Endometrial microvascular endothelial cells (primary cell): ENCODE data around the gene PKHD1. TPM values are rescaled to one million over a fixed set of nuclear protein-coding genes. Genes with fewer than 3 reads are reported as not detected.
"Not testable (repeated sequence)": the region's sequence is repeated elsewhere in the genome, so short reads cannot be mapped to it uniquely, and the experiment has no call there.

Experiments
- in situ Hi-C: cut with HindIII; loops from 2 replicates; pipeline ENCODE4 v1.10.0; 2017; ENCODE audit warnings: low sequenced_read_pairs, low pct_unique_long_range_greater_than_20kb; ENCODE audit errors: inconsistent ontology term
- total RNA-seq: library from RNA; depleted of rRNA; stranded (reverse); fragments of >200 nt; gene quantifications from one replicate; pipeline ENCODE4 v1.2.3, GENCODE V29; 2015; ENCODE audit errors: inconsistent ontology term

The PKHD1 gene
- total RNA-seq, 1 donor from 2014 or later: not detected

DNA sequence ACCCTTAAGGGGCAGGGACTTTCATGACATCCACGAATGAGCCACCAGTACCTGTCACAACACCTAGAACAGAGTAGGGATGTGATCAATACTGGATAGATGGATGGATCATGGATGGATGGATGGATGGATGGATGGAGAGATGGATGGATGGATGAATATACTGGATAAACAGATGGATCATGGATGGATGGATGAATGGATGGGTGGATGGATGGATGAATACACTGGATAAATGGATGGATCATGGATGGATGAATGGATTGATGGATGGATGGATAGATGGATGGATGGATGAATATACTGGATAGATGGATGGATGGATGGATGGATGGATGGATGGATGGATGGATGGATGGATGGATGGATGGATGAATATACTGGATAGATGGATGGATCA is 73.0 kb downstream of the PKHD1 start:
- in situ Hi-C loops: no loop called here

DNA sequence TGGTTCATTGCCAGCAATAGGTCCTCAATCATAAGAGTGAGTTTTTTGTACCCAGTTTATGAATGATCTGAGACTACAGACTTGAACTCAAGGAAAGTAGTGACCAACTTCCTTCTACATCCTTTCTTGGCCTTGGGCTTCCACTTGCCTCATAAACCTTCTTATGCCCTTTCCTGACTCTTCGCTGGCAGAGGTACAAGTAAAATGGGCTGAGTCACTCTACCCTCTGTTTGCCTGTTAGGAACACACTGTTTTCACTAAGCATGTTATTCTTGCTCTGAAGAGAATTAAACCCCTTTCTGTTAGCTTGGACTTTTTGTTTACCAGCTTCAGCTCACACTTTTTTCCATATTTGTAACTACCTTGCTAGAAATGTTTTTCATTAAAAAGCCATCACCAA is 74.4 kb downstream of the PKHD1 start:
- in situ Hi-C loops: no loop called here

DNA sequence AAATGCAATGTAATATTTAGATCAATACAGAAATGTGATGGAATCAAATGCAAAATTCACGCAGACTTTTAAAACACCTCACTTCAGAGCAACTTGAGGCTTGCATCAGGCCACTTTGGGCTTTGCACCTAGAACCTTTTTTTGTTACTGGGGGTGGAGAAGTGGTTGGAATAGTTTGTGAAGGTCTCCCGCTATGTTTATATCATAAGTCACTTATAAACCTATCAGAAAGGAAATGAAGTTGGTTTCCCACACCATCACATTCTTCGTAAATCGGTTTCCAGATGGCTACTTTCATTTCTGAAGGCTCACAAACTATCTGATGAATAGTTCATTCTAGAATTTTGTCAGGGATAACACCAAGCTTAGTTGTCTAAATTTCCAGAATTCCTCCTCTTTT is 74.8 kb downstream of the PKHD1 start:
- in situ Hi-C loops: no loop called here

DNA sequence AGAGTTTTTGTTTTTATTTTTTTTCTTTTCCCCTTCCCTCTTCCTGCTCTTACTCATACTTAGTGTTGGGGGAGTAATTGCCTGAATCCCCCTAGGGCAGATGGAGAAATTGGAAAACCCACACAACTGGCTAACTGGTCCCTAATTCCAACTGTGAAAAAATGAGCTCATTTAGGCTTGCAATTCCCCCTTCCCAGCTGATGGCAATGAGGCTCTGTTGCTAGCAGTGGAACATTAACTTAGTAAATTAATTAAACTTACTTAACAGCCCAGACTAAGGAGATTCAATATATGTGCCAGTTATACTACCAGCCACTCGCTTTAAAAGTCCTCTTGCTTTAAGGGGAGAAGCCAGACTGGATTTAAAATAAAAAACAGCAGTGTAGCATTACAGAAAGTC is 76.6 kb downstream of the PKHD1 start:
- in situ Hi-C loops: no loop called here

DNA sequence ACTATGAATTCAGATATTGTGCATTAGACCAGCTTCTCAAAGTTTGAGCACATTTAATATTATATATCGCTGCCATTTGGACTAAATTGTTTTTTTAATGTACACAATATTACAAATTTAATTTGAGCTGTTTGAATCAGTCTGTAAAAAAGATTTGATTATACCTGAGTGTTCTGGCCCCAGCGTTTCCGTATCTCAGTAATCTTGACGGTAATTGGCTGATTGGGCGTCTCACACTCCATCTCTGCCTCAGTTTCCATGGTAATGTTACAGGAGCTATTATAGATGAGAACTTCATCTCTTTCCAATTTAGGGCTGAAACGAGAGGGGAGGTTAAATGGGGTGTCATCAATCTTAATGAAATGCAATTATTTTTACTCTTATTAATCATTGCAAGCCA is 77.3 kb downstream of the PKHD1 start:
- in situ Hi-C loops: no loop called here

DNA sequence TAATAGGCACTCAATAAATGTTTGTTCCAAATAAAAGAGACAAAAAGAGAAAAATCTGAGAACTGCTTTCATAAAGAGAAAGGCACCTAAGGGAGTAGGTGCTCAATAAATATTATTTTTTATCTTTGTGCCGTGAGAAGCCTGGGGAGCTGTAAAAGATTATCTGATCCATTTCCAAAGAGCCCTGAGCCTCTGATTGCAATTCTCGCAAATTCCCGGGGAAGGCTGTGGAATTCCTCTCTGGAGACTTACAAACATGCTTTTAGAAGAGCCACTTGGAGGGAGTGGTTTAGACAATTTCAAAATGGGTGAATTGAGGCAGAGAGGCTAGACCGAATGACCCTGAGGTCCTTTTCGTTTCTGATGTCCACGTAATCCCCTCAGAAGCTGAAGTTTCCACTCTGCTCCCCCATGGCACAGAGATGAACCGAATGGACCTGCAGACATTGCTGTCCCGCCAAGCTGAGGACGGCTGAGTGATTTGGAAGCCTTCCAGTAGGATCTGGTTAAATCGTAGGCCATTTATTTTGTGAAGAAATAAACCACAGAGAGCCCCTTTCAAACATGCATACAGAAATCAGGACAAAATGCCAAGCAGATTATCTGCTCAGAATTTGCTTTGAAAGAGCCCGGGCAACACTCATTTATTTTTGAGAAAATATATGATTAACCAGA is 77.8 kb downstream of the PKHD1 start:
- in situ Hi-C loops: no loop called here

DNA sequence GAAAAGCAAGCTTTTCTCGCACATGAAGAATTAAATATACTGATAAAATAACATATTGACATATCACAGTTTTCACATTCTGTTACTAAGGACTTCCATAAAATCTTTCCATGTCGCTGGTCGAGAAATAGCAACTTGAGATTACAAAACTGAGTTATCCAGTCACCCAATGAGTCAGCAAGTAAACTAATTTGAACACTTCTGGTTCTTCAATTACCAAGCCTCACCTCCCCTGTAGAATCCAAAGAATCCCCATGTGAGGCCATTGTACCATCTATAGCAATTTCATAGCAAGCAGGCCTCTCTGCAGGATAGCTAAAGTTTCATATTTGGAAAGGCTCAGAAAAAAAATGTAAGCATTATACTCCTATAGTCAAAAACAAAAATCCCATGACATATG is 87.3 kb downstream of the PKHD1 start:
- in situ Hi-C loops: no loop called here

DNA sequence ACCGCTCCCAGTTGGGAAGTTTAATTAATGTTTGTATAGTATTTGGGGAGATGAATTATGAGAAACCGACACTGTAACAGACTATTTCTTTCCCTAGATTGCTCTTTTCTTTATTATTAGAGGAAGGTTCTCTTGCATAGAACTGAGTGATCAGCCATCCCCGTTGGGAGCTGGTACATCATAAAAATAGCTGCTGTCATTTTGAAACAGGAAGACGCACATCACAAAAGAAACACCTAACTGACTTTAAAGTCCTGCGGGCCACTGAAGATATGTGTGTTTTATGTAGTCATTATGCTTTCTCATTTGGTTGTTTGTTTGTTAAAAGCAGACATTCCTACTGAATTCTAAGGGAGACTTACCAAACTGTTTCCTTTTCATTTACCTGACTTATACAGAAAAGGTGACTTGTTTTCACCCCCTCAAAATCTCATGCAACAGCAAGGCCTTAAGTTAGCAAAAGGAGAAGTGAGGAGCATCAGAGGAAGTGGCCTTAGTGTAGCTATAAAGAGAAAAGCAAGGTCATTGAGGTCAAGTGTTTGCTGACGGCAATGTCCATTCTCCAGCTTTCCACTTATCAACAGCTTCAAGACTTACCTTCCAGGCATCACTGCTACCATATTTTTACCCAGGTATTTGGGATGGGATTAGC is 91.0 kb downstream of the PKHD1 start:
- in situ Hi-C loops: no loop called here

DNA sequence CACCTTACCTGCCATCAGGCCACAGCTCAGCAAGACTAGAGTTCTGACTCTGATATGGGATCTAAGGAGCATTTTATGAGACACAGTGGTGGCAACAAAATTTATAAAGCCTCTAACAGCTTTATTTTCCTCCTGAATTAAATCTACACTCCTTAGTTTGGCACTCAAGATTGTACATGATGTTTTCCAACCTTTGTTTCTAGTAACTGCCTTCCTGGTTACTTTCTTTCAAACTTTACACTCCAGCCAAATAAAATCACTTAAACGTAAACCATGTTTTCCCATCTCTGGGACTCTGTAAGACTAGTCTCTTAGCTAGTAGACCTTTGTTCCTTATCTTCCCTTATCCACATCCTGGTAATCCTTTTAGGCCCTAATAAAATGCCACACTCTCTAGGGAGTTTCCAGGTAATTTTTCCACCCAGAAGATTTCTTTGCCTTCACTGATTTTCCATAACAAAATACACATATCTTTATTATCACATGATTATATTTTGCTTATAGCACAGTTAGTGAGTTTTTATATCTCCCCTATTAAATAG is 92.1 kb downstream of the PKHD1 start:
- in situ Hi-C loops: no loop called here

DNA sequence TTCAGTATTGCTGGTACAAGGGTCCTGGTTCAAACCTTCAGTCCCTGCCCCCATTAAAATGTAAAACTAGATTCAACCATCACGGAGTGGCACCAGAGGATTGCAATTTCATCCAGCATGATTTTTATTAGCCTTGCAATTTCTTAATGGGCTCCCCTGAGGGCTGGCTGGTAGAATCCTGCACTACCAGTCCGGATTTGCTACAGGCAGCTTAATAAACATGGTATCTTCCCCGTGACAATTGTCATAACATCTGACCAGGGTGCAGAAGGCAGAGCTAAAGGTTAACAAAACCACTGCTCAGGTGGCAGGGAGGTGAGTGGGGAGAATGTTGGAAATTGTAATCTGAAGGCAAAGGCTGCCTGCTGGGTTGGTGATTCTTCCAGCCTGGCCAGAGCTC is 94.5 kb downstream of the PKHD1 start:
- in situ Hi-C loops: no loop called here

DNA sequence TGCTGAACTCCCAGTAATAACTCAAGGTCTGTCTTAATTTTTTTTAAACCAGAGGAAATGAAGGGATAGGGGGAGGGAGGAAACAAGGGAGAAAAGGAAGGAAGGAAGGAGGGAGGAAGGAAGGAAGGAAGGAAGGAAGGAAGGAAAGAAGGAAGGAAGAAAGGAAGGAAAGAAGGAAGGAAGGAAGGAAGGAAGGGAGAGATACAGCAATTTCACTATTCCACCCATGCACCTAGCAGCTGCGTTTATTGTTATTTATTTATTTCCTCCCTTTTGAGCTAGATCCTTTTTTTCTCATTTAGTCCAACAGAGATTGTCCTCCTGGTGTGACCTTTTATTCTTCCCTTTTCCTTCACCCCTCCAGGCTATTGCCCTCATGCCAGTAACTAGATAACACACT is 97.6 kb downstream of the PKHD1 start:
- in situ Hi-C loops: no loop called here

DNA sequence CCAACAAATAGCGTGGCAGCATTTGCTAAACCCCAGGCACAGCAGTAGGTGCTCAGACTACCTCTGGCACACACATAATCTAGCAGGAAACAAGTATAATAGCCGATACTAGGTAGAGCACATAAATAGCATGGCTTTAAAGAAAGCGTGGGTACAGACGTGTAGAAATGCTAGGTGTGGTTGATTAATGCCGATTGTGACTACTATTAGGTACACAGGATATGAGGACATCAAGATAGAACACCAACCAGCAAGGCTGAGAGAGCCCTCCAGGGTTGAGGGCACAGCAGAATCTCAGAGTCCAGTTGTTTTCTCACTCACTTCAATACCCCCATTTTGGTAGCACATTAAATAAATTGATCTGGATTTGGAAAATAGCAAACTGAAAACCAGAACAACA is 100.5 kb downstream of the PKHD1 start:
- in situ Hi-C loops: no loop called here

DNA sequence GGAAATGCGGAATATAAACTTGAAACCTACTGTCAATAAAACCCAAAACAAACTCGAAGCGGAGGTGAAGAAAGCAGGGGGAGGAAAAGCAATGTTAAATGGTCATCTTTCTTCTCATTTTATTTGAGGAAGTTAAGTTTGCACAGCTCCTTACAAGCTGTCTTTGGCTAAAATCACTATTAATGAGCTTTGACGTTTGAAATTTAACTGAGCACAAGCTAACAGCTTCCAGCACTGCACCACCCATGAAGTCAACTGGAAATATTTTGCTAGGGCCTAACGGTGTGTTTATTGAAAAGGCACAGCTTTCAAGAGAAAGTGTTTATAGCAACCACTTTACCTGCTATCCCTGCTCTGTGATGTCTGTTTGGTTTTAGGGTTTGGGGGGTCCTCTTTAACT is 103.8 kb downstream of the PKHD1 start:
- in situ Hi-C loops: no loop called here

DNA sequence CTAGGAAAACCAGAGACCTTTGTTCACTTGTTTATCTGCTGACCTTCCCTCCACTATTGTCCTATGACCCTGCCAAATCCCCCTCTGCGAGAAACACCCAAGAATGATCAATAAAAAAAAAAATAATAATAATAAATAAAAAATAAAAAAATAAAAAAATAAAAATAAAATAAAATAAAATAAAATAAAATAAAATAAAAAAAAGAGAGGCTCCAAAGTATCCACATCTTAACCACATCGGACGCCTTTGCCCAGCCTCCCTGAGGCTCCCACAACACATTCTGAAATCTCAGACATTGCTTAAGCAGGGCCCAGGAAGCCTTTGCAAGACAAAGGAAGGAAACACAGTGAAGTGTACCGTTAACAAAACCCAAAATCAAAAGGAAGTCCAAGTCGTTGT is 104.7 kb downstream of the PKHD1 start:
- in situ Hi-C loops: not testable (repeated sequence)

DNA sequence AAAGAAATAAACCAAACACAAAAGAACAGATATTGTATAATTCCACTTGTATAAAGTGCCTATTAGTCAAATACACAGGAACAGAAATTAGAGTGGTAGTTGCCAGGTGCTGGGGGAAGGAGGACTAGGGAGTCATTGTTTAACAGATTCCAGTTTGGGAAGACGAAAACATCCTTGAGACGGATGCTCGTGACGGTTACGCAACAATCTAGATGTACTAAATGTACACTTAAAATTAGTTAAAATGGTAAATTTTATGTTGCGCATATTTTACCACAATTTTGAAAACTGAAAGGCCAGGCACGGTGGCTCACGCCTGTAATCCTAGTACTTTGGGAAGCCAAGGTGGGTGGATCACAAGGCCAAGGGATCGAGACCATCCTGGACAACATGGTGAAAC is 111.0 kb downstream of the PKHD1 start:
- in situ Hi-C loops: no loop called here

DNA sequence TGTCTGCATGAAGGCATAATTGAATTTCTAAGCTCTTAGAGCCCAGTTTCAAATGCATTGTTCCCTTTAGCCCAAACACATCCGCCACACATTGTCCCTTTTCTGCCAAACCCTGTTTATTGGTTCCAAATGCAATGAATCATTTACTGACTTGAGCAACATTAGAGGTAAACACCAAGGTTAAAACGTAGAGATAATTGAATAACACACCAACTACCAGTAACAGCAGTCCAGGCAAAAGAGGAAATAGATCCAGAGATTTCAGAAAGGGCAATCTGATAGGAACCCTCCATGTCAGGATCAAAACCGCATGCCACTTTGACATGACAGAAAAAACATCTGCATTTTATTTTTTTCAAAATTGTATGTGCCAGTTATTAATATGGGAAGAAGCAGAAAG is 114.8 kb downstream of the PKHD1 start:
- in situ Hi-C loops: no loop called here

DNA sequence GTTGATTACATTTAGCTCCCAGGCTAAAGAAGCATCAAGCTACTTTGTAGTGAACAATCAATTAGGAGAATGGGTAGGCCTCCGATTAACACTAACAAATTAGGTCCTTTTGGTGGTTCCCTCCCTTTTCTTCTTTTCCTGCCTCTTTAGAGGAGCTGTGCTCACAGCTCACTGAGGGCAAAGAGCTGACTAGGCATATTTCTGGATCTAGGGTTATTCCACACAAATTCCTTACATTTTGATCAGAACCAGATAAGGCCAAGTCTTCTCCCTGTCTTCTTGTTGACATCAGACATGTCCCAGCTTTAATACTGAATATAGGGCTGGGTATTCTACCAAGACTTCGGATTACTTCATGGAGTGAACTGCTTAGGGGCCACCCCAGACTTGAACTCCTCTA is 119.1 kb downstream of the PKHD1 start:
- in situ Hi-C loops: no loop called here

DNA sequence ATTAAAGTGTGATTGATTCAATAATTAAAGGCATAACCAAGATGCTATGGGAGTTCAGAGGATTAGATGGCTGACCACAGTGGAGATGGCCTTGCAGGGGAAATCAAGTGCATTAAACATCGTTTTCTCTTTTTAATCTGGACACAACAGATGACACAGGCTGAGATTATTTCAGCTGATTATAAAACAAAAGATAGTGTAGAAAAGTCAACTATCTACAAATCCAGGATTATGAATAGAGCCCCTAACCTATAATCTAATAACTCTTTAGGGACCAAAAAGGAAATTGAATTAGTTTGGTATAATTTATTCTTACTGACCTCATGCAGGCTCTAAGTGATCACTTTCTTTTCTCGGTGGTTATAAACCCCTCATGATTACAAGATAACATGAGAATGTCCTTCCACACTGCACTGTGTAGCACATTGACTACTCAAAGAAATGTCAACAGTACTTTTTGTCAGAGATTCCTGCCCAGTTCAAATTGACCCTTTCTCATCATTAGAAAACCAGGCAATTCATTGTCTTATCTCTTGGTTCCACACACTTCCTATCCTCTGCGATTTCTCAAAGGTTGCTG is 122.1 kb downstream of the PKHD1 start:
- in situ Hi-C loops: no loop called here

DNA sequence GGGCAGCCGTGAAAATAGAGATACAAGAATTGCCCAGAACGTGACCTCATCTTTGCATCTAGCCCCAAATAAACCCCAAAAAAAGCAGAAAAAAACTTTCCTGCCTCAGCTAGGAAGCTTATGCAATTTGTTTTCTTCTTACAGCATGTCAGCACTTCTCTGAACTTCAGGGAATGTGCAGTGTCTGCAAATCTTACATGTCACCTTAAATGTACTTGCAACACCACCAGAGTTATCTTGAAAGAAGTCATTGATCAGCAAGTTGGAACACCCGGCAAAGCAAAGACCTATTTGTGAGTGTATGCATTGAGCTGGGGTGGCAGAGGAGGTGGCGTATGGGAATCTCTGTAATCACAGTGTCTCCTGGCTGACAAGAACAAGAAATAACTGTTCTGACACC is 123.4 kb downstream of the PKHD1 start:
- in situ Hi-C loops: no loop called here

DNA sequence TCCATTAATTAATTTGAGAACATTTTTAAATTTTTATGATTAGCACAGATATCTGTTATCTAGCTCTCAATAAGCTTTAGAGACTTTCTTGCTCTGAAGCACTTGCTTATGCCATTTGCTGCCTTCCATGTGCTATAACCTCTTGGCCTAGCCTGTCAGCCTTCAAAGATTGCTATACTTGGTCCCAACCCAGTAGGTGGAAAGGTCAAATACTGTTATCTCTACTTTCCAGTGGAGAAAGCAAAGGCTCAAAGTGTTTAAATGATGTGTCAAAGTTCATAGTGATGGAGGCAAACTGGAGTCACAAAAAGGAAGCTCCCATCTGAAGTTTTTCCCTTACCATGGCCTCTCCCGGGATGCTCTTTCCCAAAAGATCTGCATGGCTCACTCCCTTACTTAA is 125.1 kb downstream of the PKHD1 start:
- in situ Hi-C loops: no loop called here
